ENCODE data around the gene TFIP11. TPM values are rescaled to one million over a fixed set of nuclear protein-coding genes. Genes with fewer than 3 reads are reported as not detected.

Gene TFIP11
- total RNA-seq, 2 experiments from 2014 or later: 111 TPM

DNA sequence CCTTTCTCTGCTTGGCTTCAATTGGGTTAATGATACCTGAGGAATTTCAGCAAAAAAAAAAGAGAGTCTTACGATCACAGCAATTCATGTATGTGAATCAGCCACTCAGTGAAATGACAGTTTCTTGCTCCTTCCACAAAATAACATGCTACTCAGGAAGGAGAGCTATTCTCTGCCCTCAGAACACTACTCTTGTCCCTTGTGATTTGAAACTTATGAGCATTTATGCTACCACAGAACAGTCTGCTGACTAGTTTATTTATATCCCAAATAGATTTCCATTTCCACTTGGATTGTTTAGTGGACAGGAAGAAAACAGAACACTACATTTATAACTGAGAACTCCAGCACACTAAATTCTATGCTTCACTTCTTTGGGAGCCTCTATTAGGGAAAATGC is 8.5 kb downstream of the TFIP11 start:
- Mint-ChIP-seq H3K27me3 (no peaks in the 10 kb centered on the region), H3K4me1 (ENCODE audit: low read depth) (peaks cover 21% of the 10 kb centered on the region), H3K4me3 (no peak overlapping the region), H3K27ac (peak overlapping the region; percentile 78), H3K9me3 (no peaks in the 10 kb centered on the region), H3K36me3 (ENCODE audit: low read depth) (peaks cover 86% of the 10 kb centered on the region)
- Histone ChIP-seq H3K27ac (ENCODE audit: low read depth in 1 of 2, low read length in 2 of 2) (peak overlapping the region in 1 of 2 donors; percentile 13), H3K4me3 (ENCODE audit: low read length) (no peak overlapping the region), H3K36me3 (ENCODE audit: insufficient read depth, low read length) (peaks cover 92% of the 10 kb centered on the region), H3K27me3 (ENCODE audit: control insufficient read depth in 1 of 2, insufficient read depth in 2 of 2, low read length in 2 of 2) (no peaks in the 10 kb centered on the region), H3K4me1 (ENCODE audit: insufficient read depth, low read length) (peaks cover 17% of the 10 kb centered on the region), H3K9me3 (ENCODE audit: control insufficient read depth in 1 of 2, insufficient read depth in 1 of 2, low read length in 2 of 2) (no peaks in the 10 kb centered on the region)
- CTCF ChIA-PET: interaction anchor here (1.0 to 1.7 kb wide), 7 partner anchors 9 to 162 kb away, joined by 3 to 7 read pairs (median 5); partner anchors contain the start of gene TFIP11
- DNase-seq (no peak), ATAC-seq (ENCODE audit: poor library complexity) (no peak)
- POLR2A ChIA-PET: interaction anchor here (0.6 to 2.4 kb wide), 3 partner anchors 9 to 1313 kb away, joined by 4 to 29 read pairs (median 10); partner anchors contain the start of genes HPS4, SRRD and TFIP11
- intact Hi-C loops (cut with DNase I, micrococcal nuclease): loop anchor here in 1 of 2 experiments (1.0 kb wide), 1 partner anchor 162 kb away; no protein-coding TSS in a partner anchor
- TF ChIP-seq, protein P1, sequence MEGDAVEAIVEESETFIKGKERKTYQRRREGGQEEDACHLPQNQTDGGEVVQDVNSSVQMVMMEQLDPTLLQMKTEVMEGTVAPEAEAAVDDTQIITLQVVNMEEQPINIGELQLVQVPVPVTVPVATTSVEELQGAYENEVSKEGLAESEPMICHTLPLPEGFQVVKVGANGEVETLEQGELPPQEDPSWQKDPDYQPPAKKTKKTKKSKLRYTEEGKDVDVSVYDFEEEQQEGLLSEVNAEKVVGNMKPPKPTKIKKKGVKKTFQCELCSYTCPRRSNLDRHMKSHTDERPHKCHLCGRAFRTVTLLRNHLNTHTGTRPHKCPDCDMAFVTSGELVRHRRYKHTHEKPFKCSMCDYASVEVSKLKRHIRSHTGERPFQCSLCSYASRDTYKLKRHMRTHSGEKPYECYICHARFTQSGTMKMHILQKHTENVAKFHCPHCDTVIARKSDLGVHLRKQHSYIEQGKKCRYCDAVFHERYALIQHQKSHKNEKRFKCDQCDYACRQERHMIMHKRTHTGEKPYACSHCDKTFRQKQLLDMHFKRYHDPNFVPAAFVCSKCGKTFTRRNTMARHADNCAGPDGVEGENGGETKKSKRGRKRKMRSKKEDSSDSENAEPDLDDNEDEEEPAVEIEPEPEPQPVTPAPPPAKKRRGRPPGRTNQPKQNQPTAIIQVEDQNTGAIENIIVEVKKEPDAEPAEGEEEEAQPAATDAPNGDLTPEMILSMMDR (IDR thresholded peaks at IDR 0.05): no peak

DNA sequence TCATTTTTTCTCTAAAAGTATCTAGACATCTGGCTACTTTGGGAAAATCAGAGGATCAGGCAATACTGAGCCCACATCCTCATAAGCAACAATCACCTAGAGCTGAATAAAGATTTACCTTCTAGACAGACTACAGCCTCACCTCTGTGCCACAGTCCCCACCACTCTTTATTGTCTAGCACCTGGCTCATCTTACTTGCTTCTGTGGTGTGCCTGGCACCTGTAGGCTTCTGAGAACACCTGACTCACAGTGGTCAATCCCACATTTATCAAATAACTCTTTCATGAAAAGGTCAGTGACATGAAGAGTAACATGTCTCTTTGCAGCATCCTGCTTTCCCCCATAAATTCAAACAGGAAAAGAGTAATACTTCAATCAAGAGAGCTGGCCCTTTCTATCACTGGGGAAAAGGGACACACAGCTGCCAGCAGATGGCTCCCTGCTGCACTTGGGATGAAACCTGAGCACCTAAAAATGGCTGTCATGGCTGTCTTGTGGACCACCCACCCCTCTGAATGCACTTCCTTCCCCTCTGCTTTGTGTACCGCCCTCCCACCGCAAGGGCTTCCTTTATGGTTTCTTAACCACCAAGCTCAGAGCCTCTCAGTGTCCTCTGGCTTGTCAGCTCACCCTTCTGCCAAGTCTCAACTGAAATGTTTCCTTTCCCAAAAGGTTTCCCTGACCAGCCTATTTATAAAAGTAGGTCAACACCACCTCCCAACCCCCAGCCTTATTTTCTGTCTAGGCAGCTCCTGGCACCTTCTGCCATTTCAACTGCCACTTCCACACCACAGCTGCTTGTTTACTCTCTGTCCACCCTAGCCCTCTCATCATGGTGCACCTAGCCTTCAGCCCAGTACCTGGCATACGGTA is 9.3 kb downstream of the TFIP11 start:
- Histone ChIP-seq H3K36me3 (ENCODE audit: insufficient read depth, low read length) (peaks cover 89% of the 10 kb centered on the region), H3K4me1 (ENCODE audit: insufficient read depth, low read length) (peaks cover 17% of the 10 kb centered on the region), H3K27me3 (ENCODE audit: control insufficient read depth in 1 of 2, insufficient read depth in 2 of 2, low read length in 2 of 2) (no peaks in the 10 kb centered on the region), H3K9me3 (ENCODE audit: control insufficient read depth in 1 of 2, insufficient read depth in 1 of 2, low read length in 2 of 2) (no peaks in the 10 kb centered on the region), H3K4me3 (ENCODE audit: low read length) (no peak overlapping the region), H3K27ac (ENCODE audit: low read depth in 1 of 2, low read length in 2 of 2) (peak overlapping the region in 1 of 2 donors; percentile 13)
- Mint-ChIP-seq H3K9me3 (no peaks in the 10 kb centered on the region), H3K27ac (peak overlapping the region; percentile 78), H3K27me3 (no peaks in the 10 kb centered on the region), H3K36me3 (ENCODE audit: low read depth) (peaks cover 85% of the 10 kb centered on the region), H3K4me3 (no peak overlapping the region), H3K4me1 (ENCODE audit: low read depth) (peaks cover 21% of the 10 kb centered on the region)
- intact Hi-C loops (cut with DNase I, micrococcal nuclease): loop anchor here in 1 of 2 experiments (1.0 kb wide), 1 partner anchor 162 kb away; no protein-coding TSS in a partner anchor
- CTCF ChIA-PET: interaction anchor here (1.0 to 1.7 kb wide), 8 partner anchors 9 to 163 kb away, joined by 3 to 7 read pairs (median 4); partner anchors contain the start of gene TFIP11
- peak; percentile 25 to 83 (median 40) for DNase-seq
- peak; percentile 86 for ATAC-seq (ENCODE audit: poor library complexity)
- POLR2A ChIA-PET: interaction anchor here (1.9 to 2.4 kb wide), 2 partner anchors 9 to 19 kb away, joined by 10 to 29 read pairs; partner anchors contain the start of genes HPS4, SRRD and TFIP11
- TF ChIP-seq, protein P1 (IDR thresholded peaks at IDR 0.05): peak; percentile 61

DNA sequence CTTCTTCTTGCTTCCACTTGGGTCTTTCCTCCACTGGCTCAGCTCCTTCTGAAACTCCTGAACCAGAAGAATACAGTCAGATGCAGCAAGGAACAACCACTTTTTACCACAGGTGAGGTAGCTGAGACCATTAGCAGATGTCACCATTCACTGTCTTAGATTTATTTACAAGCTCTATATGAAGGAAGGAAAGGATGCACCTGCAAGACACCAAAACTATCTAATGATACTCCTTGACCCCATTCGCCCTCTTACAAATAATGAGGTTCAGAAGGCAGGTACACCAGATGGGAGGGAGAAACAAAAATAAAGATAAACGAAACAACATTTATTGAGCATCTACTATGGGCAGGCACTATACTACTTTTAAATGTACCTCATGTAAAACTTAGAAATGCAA is 10.3 kb downstream of the TFIP11 start:
- H3K36me3 Mint-ChIP-seq (ENCODE audit: low read depth): peaks cover 90% of the 10 kb centered on the region
- ATAC-seq (ENCODE audit: poor library complexity) (no peak), DNase-seq (no peak)
- H3K27me3 Mint-ChIP-seq: no peaks in the 10 kb centered on the region
- TF ChIP-seq, protein P1 (IDR thresholded peaks at IDR 0.05): no peak
- no peak overlapping the region for H3K4me3 Mint-ChIP-seq
- peaks cover 86% of the 10 kb centered on the region for H3K36me3 ChIP-seq (ENCODE audit: insufficient read depth, low read length)
- H3K27ac ChIP-seq (ENCODE audit: low read depth in 1 of 2, low read length in 2 of 2): no peak overlapping the region
- H3K27me3 ChIP-seq (ENCODE audit: control insufficient read depth in 1 of 2, insufficient read depth in 2 of 2, low read length in 2 of 2): no peaks in the 10 kb centered on the region
- H3K27ac Mint-ChIP-seq: no peak overlapping the region
- POLR2A ChIA-PET: interaction anchor here (0.9 to 2.4 kb wide), 3 partner anchors 10 to 18 kb away, joined by 4 to 29 read pairs (median 10); partner anchors contain the start of genes HPS4, SRRD and TFIP11
- no peaks in the 10 kb centered on the region for H3K9me3 Mint-ChIP-seq
- H3K4me1 ChIP-seq (ENCODE audit: insufficient read depth, low read length): peaks cover 17% of the 10 kb centered on the region
- intact Hi-C loops (cut with DNase I, micrococcal nuclease): no loop called here
- CTCF ChIA-PET: interaction anchor here (1.2 to 1.7 kb wide), 3 partner anchors 11 to 146 kb away, joined by 3 to 6 read pairs (median 4); no protein-coding TSS in a partner anchor
- peaks cover 21% of the 10 kb centered on the region for H3K4me1 Mint-ChIP-seq (ENCODE audit: low read depth)
- no peak overlapping the region for H3K4me3 ChIP-seq (ENCODE audit: low read length)
- no peaks in the 10 kb centered on the region for H3K9me3 ChIP-seq (ENCODE audit: control insufficient read depth in 1 of 2, insufficient read depth in 1 of 2, low read length in 2 of 2)

Measured in CD4-positive, alpha-beta T cell (primary cell).